GM18519 (cell line): Measurements from ENCODE around the gene MMS19.
"Not testable (repeated sequence)": the region's sequence is repeated elsewhere in the genome, so short reads cannot be mapped to it uniquely, and the experiment has no call there.

Experiments
- ATAC-seq: cut with Tn5 transposase; IDR thresholded peaks from one replicate; pipeline ENCODE4 v1.9.1; 2021; ENCODE audit warnings: mild to moderate bottlenecking, moderate library complexity; ENCODE audit not compliant: unreplicated experiment, low FRiP score

Gene MMS19

GRCh38 chr10:97506199-97506991, 8.2 kb upstream of the MMS19 start:
- no peak for ATAC-seq

- ATAC-seq: no peak
Observed at GRCh38 chr10:97505152-97505551, 6.9 kb upstream of the MMS19 start.

- no peak for ATAC-seq
Observed at GRCh38 chr10:97503406-97503805, 5.2 kb upstream of the MMS19 start.

- no peak for ATAC-seq
Observed at GRCh38 chr10:97502916-97503315, 4.7 kb upstream of the MMS19 start.

GRCh38 chr10:97500297-97500575, 2.0 kb upstream of the MMS19 start:
- no peak for ATAC-seq

- ATAC-seq: no peak
Observed at GRCh38 chr10:97499561-97500296, 1.5 kb upstream of the MMS19 start.

GRCh38 chr10:97498841-97499560, 779 bp upstream of the MMS19 start, which contains the start of gene UBTD1:
Gene UBTD1 (plus strand): TSS chr10:97498924. CDS start chr10:97499204, 280 bp downstream.
- no peak for ATAC-seq

DNA sequence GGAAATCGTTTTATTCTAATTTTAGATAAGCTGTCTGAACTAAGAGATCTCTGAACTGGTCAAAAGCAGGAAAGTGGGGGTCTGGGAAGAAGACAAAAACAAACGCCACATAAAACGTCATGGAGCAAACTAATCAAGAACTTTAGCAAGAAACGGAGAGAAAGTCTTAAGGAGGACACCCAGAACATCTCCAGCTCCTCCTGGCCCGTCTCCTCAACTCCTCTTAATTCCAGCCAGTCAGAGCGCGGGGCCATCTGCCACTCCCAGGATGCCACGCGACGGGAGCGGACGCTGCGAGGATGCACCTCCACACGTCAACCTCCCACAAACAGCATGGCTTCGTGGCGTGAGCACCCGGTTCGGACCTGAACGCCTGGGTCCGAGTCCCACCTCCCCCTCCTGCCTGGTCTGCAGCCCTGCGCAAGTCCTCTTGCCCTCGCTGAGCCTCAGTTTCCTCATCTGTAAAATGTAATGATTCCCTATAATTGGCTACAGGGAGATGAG, 598 bp downstream of the MMS19 start:
- ATAC-seq: peak; percentile 21

- ATAC-seq: no peak
Observed at GRCh38 chr10:97494863-97495506, 3.2 kb downstream of the MMS19 start.

DNA sequence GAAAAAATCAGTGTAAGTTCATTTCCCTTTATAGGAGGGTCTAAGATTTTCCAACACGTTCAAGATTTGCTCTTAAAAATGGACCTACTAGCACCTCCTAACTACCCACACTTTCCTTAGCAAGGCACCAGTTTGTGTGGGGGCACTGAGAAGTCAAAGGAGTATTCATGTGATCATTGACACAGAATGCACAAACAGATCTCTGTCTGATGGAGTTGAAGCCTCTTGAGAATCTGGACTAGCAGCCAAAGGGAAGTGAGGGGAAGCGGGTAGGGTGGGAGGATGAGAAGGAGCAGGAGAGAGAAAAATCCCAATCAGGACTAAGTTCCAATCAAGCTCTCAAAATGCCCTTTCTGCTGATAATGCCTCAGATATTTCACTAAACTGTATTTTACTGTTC, 4.1 kb downstream of the MMS19 start:
- no peak for ATAC-seq

DNA sequence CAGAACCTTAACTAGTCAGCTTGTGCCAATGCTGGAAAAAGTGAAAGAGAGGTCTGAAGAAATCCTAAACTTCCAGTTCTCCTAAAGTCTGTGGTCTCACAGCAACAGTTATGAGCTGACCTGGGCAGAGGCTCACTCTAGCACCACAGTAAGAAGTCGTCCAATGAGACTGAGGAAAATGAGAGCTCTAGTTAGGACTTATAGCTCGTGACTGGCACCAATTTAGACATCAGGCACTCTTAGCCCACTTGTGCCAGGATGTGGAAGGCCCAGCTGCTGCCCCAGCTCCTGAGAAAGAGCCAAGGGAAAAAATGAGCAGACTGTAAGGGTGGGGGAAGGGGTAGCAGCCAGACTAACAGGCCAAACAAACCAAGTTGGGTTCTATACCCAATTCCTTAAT, 7.6 kb downstream of the MMS19 start:
- ATAC-seq: no peak

DNA sequence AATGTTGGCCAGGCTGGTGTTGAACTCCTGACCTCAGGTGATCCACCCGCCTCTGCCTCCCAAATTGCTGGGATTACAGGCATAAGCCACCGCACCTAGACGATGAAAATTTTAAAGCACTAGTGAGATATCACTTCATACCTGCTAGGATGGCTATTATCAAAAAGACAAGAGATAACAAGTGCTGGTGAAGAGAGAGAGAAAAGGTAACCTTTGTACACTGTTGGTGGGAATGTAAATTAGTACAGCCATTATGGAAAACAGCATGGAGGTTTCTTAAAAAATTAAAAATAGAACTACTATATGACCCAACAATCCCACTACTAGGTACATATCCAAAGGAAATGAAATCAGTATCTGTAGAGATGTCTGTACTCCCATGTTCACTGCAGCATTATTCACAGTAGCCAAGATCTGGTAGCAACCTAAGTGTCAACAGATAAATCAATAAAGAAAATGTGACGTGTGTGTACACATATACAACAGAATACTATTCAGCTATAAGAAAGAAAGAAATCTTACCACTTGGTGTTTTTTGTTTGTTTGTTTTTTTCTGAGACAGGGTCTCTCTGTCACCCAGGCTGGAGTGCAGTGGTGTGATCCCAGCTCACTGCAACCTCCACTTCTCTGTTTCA, 12.5 kb downstream of the MMS19 start:
- no peak for ATAC-seq

GRCh38 chr10:97483921-97484320, 14.3 kb downstream of the MMS19 start:
- ATAC-seq: no peak

- ATAC-seq: no peak
Observed at GRCh38 chr10:97483506-97483905, 14.7 kb downstream of the MMS19 start.

GRCh38 chr10:97482381-97482780, 15.8 kb downstream of the MMS19 start:
- no peak for ATAC-seq

GRCh38 chr10:97481071-97481470, 17.2 kb downstream of the MMS19 start:
- ATAC-seq: no peak

DNA sequence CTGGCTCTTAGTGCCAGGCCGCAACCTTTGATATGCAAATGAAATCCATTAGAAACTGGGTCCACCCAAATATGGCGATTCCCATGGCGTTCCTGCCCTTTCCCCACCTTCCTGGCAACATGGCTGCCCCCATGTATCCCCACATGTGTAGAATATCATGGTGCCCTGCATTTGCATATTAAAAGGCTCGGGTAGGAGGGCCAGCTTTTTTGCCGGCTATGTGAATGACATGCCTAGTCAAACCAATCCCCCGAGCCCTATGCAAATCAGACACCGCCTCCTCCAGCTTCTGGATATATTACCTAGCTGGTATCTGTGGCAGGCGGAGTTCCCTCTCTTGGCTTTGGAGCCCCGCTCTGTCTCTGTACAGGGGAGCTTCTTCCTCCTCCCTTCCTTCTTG, 18.3 kb downstream of the MMS19 start:
- no peak for ATAC-seq

DNA sequence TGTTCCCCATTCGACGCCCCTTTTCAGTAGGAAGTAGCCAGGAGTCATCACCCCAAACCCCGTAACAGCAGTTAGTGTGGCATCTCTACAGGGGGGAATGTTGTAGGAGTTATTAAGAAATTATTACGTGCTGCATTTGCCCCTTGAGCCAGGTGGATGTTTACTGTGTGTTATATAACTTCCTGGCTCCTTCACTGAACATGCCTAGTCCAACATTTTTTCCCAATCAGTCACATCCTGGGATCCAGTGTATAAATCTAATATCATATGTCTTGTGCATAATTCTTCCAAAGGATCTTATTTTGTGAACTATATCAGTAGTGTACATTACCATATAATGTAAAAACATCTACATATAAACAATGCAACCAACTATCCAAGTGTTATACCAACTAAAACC, 18.8 kb downstream of the MMS19 start:
- ATAC-seq: not testable (repeated sequence)

- ATAC-seq: no peak
Observed at GRCh38 chr10:97475936-97476594, 22.2 kb downstream of the MMS19 start.

- ATAC-seq: no peak
Observed at GRCh38 chr10:97474918-97475317, 23.3 kb downstream of the MMS19 start.
